Measurements from ENCODE around the gene GYS1. TPM values are rescaled to one million over a fixed set of nuclear protein-coding genes. Genes with fewer than 3 reads are reported as not detected.

GYS1 gene
- total and polyA plus RNA-seq, 2 of the 8 experiments (the other 6 are each of a cell fraction or from before 2014, with no cell fraction given): 30.0 to 38.7 TPM

- H2BK120ac ChIP-seq (replicated peaks; ENCODE audit: low read depth, low read length): no peak overlapping the region
- peaks cover 0 to 19% of the 10 kb centered on the region in 2 experiments; a peak in 2 of 4 replicates for H3K79me2 ChIP-seq (ENCODE audit: control insufficient read depth in 1 of 2, insufficient read depth in 2 of 2, low read length in 2 of 2)
- no peaks in the 10 kb centered on the region; a peak in 1 of 7 replicates for H3K27me3 ChIP-seq (replicated peaks in 1 of 4; ENCODE audit: control insufficient read depth in 3 of 4, extremely low read depth in 1 of 4, insufficient read depth in 3 of 4, low read length in 3 of 4)
- H2BK15ac ChIP-seq (ENCODE audit: low read length): no peak overlapping the region
- H3K9ac ChIP-seq (replicated peaks in 1 of 4; ENCODE audit: extremely low read depth in 1 of 4, low read depth in 3 of 4, low read length in 3 of 4): peak overlapping the region in 3 of 4 experiments; percentile 16 to 43 (median 20); a peak in 1 of 7 replicates
- H3K4me3 ChIP-seq (ENCODE audit: extremely low read depth in 1 of 4, insufficient read depth in 2 of 4, low read depth in 3 of 4, low read length in 4 of 4): peak overlapping the region; percentile 31 to 93 (median 66)
- DNase-seq (ENCODE audit: low read depth in 1 of 2, low spot score in 2 of 2): no peak
- TF ChIP-seq BRCA1 (IDR thresholded peaks at IDR 0.05; ENCODE audit: low read depth, low read length): no peak
- peak; percentile 57; the same call in 1 of the 2 replicates for TF ChIP-seq KDM1A (IDR thresholded peaks at IDR 0.05; ENCODE audit: borderline replicate concordance, low read length)
- H4K20me1 ChIP-seq (replicated peaks in 1 of 2; ENCODE audit: control insufficient read depth in 1 of 2, insufficient read depth in 2 of 2, low read length in 2 of 2): peaks cover 2% of the 10 kb centered on the region in 2 experiments
- no peak overlapping the region for H2BK20ac ChIP-seq (ENCODE audit: low read length)
- peak overlapping the region; percentile 4; the same call in 1 of the 2 replicates for H3K18ac ChIP-seq (ENCODE audit: extremely low read depth, low read length)
- CTCF ChIA-PET (ENCODE audit: partially characterized antibody): interaction anchor here (0.8 to 1.2 kb wide), 6 partner anchors 11 to 111 kb away, joined by 3 to 4 read pairs (median 4); partner anchors contain the start of gene FTL
- H2BK5ac ChIP-seq (ENCODE audit: low read depth, low read length): no peak overlapping the region
- 66% methylated on average over 11 of the region's 11 CpGs; no CpG with 5 or more reads in 1 of the 2 experiments for WGBS, 2 experiments (ENCODE audit: extremely low coverage in 1 of 2, insufficient coverage in 1 of 2, insufficient read length in 1 of 2, insufficient replicate concordance in 2 of 2, low coverage in 1 of 2, low lambda C conversion rate in 2 of 2, missing lambda C conversion rate in 1 of 2)
- H2AK5ac ChIP-seq (ENCODE audit: low read depth, low read length): no peak overlapping the region
- H3K56ac ChIP-seq (replicated peaks; ENCODE audit: insufficient read length, low read depth, low read length): no peak overlapping the region
- peak overlapping the region; percentile 84; the same call in 1 of the 2 replicates for H4K8ac ChIP-seq (ENCODE audit: extremely low read depth, insufficient read depth, low read length)
- peak overlapping the region; percentile 74 to 81 for H3K4me2 ChIP-seq (ENCODE audit: insufficient read depth in 1 of 2, low read depth in 2 of 2, low read length in 2 of 2)
- H3K4me1 ChIP-seq (replicated peaks in 1 of 4; ENCODE audit: control insufficient read depth in 3 of 4, insufficient read depth in 4 of 4, low read length in 3 of 4): peaks cover 0 to 11% (median 6%) of the 10 kb centered on the region in 4 experiments; a peak in 5 of 7 replicates
- H2BK12ac ChIP-seq (ENCODE audit: low read depth, low read length): no peak overlapping the region
- H3K36me3 ChIP-seq (ENCODE audit: control insufficient read depth in 2 of 4, insufficient read depth in 4 of 4, low read length in 3 of 4): peaks cover 4 to 15% (median 9%) of the 10 kb centered on the region in 4 experiments; a peak in 6 of 8 replicates
- peak overlapping the region; percentile 96 for H2AFZ ChIP-seq (ENCODE audit: low read length)
- no peak for FAIRE-seq
- H3K4ac ChIP-seq (replicated peaks; ENCODE audit: insufficient read length, low read depth, low read length): peak overlapping the region; percentile 10
- 0 out of 2 replicates have a peak overlapping the region, but pooled peaks have one; percentile 43 for H3K27ac ChIP-seq (ENCODE audit: low read depth, low read length)
- POLR2A ChIA-PET (ENCODE audit: partially characterized antibody): interaction anchor here (0.6 to 3.8 kb wide), 6 partner anchors 8 to 147 kb away, joined by 3 to 27 read pairs (median 8); partner anchors contain the start of gene FTL
- no peak overlapping the region for H3K14ac ChIP-seq (ENCODE audit: insufficient read length)
- no peaks in the 10 kb centered on the region; the same call in 1 of the 2 replicates for H3K79me1 ChIP-seq (ENCODE audit: low read depth, low read length)
- no peak overlapping the region for H3K23ac ChIP-seq (ENCODE audit: insufficient read length)
- no peaks in the 10 kb centered on the region; the same call in 1 of the 2 replicates for H3K23me2 ChIP-seq (ENCODE audit: low read depth, low read length)
- H4K91ac ChIP-seq (replicated peaks; ENCODE audit: insufficient read length, low read length): no peak overlapping the region
- peak overlapping the region; percentile 59 for H4K5ac ChIP-seq (ENCODE audit: insufficient read length, low read depth, low read length)
- no peaks in the 10 kb centered on the region for H3K9me3 ChIP-seq (ENCODE audit: insufficient read depth in 2 of 2, low read depth in 1 of 2, low read length in 1 of 2)
Measured at GRCh38 chr19:48953990-48954594, 39.0 kb downstream of the GYS1 start.

All from H1 (cell line).